Mesendoderm (in vitro differentiated cells): ENCODE results near the gene IP6K3.

Experiments
- DNase-seq: peaks from one replicate; pipeline ENCODE4 v3.0.0; 2013
- H2AK5ac ChIP-seq: 2 replicates; pipeline ENCODE4 v1.6.1; 2013; ENCODE audit warnings: low read length, inconsistent platforms
- H2BK120ac ChIP-seq: 2 replicates; pipeline ENCODE4 v1.6.1; 2013; ENCODE audit warnings: low read depth, mild to moderate bottlenecking, low read length, moderate library complexity, mixed read lengths
- H2BK15ac ChIP-seq: replicated peaks from 2 replicates; pipeline ENCODE4 v1.6.1; 2013; ENCODE audit warnings: low read depth, mild to moderate bottlenecking, moderate library complexity
- H2BK5ac ChIP-seq: 2 replicates; pipeline ENCODE4 v1.6.1; 2013; ENCODE audit warnings: low read length, inconsistent platforms
- H3K18ac ChIP-seq: 2 replicates; pipeline ENCODE4 v1.6.1; 2013; ENCODE audit warnings: mild to moderate bottlenecking, low read length, mixed read lengths
- H3K23ac ChIP-seq: one replicate; pipeline ENCODE4 v1.6.1; 2013; ENCODE audit warnings: low read length
- H3K27ac ChIP-seq: 2 replicates; pipeline ENCODE4 v1.5.1; 2013; ENCODE audit warnings: low read depth, mild to moderate bottlenecking, inconsistent platforms, low read length, moderate library complexity
- H3K27me3 ChIP-seq: 2 replicates; pipeline ENCODE4 v1.6.1; 2013; ENCODE audit warnings: low read length, control low read depth, mild to moderate bottlenecking, inconsistent platforms; ENCODE audit not compliant: insufficient read depth, poor library complexity
- H3K36me3 ChIP-seq: 2 replicates; pipeline ENCODE4 v1.6.1; 2013; ENCODE audit warnings: low read length, inconsistent platforms; ENCODE audit not compliant: control insufficient read depth, insufficient read depth
- H3K4ac ChIP-seq: one replicate; pipeline ENCODE4 v1.6.1; 2013; ENCODE audit warnings: low read depth, mild to moderate bottlenecking, low read length, moderate library complexity
- H3K4me1 ChIP-seq: 2 replicates; pipeline ENCODE4 v1.6.1; 2013; ENCODE audit warnings: low read depth, low read length, inconsistent platforms; ENCODE audit not compliant: control insufficient read depth
- H3K4me2 ChIP-seq: 2 replicates; pipeline ENCODE4 v1.6.1; 2013; ENCODE audit warnings: low read length
- H3K4me3 ChIP-seq: 2 replicates; pipeline ENCODE4 v1.5.1; 2013; ENCODE audit warnings: mild to moderate bottlenecking, low read length
- H3K56ac ChIP-seq: one replicate; pipeline ENCODE4 v1.6.1; 2013; ENCODE audit warnings: low read length
- H3K79me1 ChIP-seq: 2 replicates; pipeline ENCODE4 v1.6.1; 2013; ENCODE audit warnings: low read length, inconsistent platforms
- H3K79me2 ChIP-seq: 2 replicates; pipeline ENCODE4 v1.6.1; 2013; ENCODE audit warnings: mild to moderate bottlenecking, low read length; ENCODE audit not compliant: control insufficient read depth, insufficient read depth
- H3K9ac ChIP-seq: 2 replicates; pipeline ENCODE4 v1.6.1; 2013; ENCODE audit warnings: low read length, inconsistent platforms
- H4K5ac ChIP-seq: one replicate; pipeline ENCODE4 v1.6.1; 2013; ENCODE audit warnings: low read length
- H4K8ac ChIP-seq: one replicate; pipeline ENCODE4 v1.6.1; 2013; ENCODE audit warnings: low read depth, mild to moderate bottlenecking, control low read depth, low read length, moderate library complexity
- WGBS: extraction: QIAGEN DNeasy Blood & Tissue Kit; methylation state at CpG from one replicate; pipeline ENCODE4 v1.1.7; 2013; ENCODE audit warnings: low lambda C conversion rate, missing lambda C conversion rate; ENCODE audit not compliant: insufficient coverage; ENCODE audit errors: extremely low coverage; 5-methylcytosine and 5-hydroxymethylcytosine counted together

The IP6K3 gene

GRCh38 chr6:33694401-33694931 is 52.2 kb downstream of the IP6K3 start:
- Histone ChIP-seq H2BK120ac (no peak overlapping the region), H3K4ac (no peak overlapping the region), H3K9ac (no peak overlapping the region), H3K36me3 (peaks cover 7% of the 10 kb centered on the region), H3K23ac (no peak overlapping the region), H3K27ac (no peak overlapping the region), H3K18ac (no peak overlapping the region), H3K4me3 (no peak overlapping the region), H2BK5ac (no peak overlapping the region), H2BK15ac (no peak overlapping the region), H3K56ac (no peak overlapping the region), H3K79me1 (no peaks in the 10 kb centered on the region), H3K4me1 (peaks cover 4% of the 10 kb centered on the region), H4K8ac (no peak overlapping the region), H3K27me3 (no peaks in the 10 kb centered on the region), H4K5ac (no peak overlapping the region), H2AK5ac (no peak overlapping the region), H3K79me2 (no peaks in the 10 kb centered on the region), H3K4me2 (no peak overlapping the region)
- no CpG with 5 or more reads among the region's 19 CpGs for whole genome bisulfite sequencing
- DNase-seq = no peak

- no peak overlapping the region for H2BK120ac ChIP-seq
- H3K23ac ChIP-seq = no peak overlapping the region
- no peak overlapping the region for H3K4ac ChIP-seq
- H2BK5ac ChIP-seq = no peak overlapping the region
- H3K4me2 ChIP-seq = no peak overlapping the region
- H4K5ac ChIP-seq = no peak overlapping the region
- no peak overlapping the region for H2BK15ac ChIP-seq
- no peaks in the 10 kb centered on the region for H3K27me3 ChIP-seq
- no peak for DNase-seq
- H3K79me2 ChIP-seq = no peaks in the 10 kb centered on the region
- peaks cover 7% of the 10 kb centered on the region for H3K36me3 ChIP-seq
- no peak overlapping the region for H2AK5ac ChIP-seq
- no CpG with 5 or more reads among the region's 28 CpGs for WGBS
- H3K18ac ChIP-seq = no peak overlapping the region
- H3K9ac ChIP-seq = no peak overlapping the region
- H3K56ac ChIP-seq = no peak overlapping the region
- H3K27ac ChIP-seq = no peak overlapping the region
- no peak overlapping the region for H4K8ac ChIP-seq
- H3K79me1 ChIP-seq = no peaks in the 10 kb centered on the region
- no peak overlapping the region for H3K4me3 ChIP-seq
- H3K4me1 ChIP-seq = peaks cover 4% of the 10 kb centered on the region
These were observed 53.3 kb downstream of the IP6K3 start for GRCh38 chr6:33693186-33694105.

GRCh38 chr6:33692760-33693158 is 53.9 kb downstream of the IP6K3 start:
- Histone ChIP-seq H3K23ac (no peak overlapping the region), H3K79me2 (no peaks in the 10 kb centered on the region), H3K79me1 (no peaks in the 10 kb centered on the region), H2AK5ac (no peak overlapping the region), H4K8ac (no peak overlapping the region), H3K18ac (no peak overlapping the region), H3K4me3 (no peak overlapping the region), H3K4me1 (peaks cover 4% of the 10 kb centered on the region), H3K36me3 (peaks cover 6% of the 10 kb centered on the region), H3K27me3 (no peaks in the 10 kb centered on the region), H4K5ac (no peak overlapping the region), H3K4me2 (no peak overlapping the region), H3K27ac (no peak overlapping the region), H2BK5ac (no peak overlapping the region), H2BK120ac (no peak overlapping the region), H3K9ac (no peak overlapping the region), H2BK15ac (no peak overlapping the region), H3K4ac (no peak overlapping the region), H3K56ac (no peak overlapping the region)
- DNase-seq = no peak
- WGBS = no CpG with 5 or more reads among the region's 10 CpGs

GRCh38 chr6:33692078-33692759 is 54.5 kb downstream of the IP6K3 start:
- no peak overlapping the region for H3K4me2 ChIP-seq
- no peak overlapping the region for H3K18ac ChIP-seq
- H3K23ac ChIP-seq = no peak overlapping the region
- H2BK5ac ChIP-seq = no peak overlapping the region
- H3K79me1 ChIP-seq = no peaks in the 10 kb centered on the region
- H2BK15ac ChIP-seq = no peak overlapping the region
- H2AK5ac ChIP-seq = no peak overlapping the region
- H3K4ac ChIP-seq = no peak overlapping the region
- H3K79me2 ChIP-seq = no peaks in the 10 kb centered on the region
- H4K8ac ChIP-seq = no peak overlapping the region
- no peak overlapping the region for H3K9ac ChIP-seq
- no peak overlapping the region for H3K4me3 ChIP-seq
- H3K27me3 ChIP-seq = no peaks in the 10 kb centered on the region
- no peak overlapping the region for H2BK120ac ChIP-seq
- peak; percentile 84 for DNase-seq
- peaks cover 1% of the 10 kb centered on the region for H3K4me1 ChIP-seq
- no peak overlapping the region for H3K56ac ChIP-seq
- no peak overlapping the region for H4K5ac ChIP-seq
- no CpG with 5 or more reads among the region's 12 CpGs for WGBS
- H3K36me3 ChIP-seq = peaks cover 2% of the 10 kb centered on the region
- no peak overlapping the region for H3K27ac ChIP-seq

- H2BK15ac ChIP-seq = no peak overlapping the region
- no peak overlapping the region for H3K9ac ChIP-seq
- no peak overlapping the region for H3K27ac ChIP-seq
- no peaks in the 10 kb centered on the region for H3K27me3 ChIP-seq
- no peak overlapping the region for H3K4me2 ChIP-seq
- no peak overlapping the region for H2BK5ac ChIP-seq
- H4K5ac ChIP-seq = no peak overlapping the region
- peaks cover 2% of the 10 kb centered on the region for H3K36me3 ChIP-seq
- H3K23ac ChIP-seq = no peak overlapping the region
- H3K4me1 ChIP-seq = peaks cover 1% of the 10 kb centered on the region
- DNase-seq = no peak
- no peak overlapping the region for H3K4ac ChIP-seq
- no peak overlapping the region for H4K8ac ChIP-seq
- H3K18ac ChIP-seq = no peak overlapping the region
- H3K79me1 ChIP-seq = no peaks in the 10 kb centered on the region
- H3K4me3 ChIP-seq = no peak overlapping the region
- no peak overlapping the region for H2AK5ac ChIP-seq
- H2BK120ac ChIP-seq = no peak overlapping the region
- H3K79me2 ChIP-seq = no peaks in the 10 kb centered on the region
- no CpG with 5 or more reads among the region's 15 CpGs for WGBS
- H3K56ac ChIP-seq = no peak overlapping the region
These were observed 55.1 kb downstream of the IP6K3 start for GRCh38 chr6:33691456-33692077.
